HG03135 (cell line): ENCODE data around the gene LCE3E.

Experiments
- ATAC-seq: cut with Tn5 transposase; IDR thresholded peaks from one replicate; pipeline ENCODE4 v1.9.1; 2021; ENCODE audit warnings: mild to moderate bottlenecking, moderate library complexity; ENCODE audit not compliant: unreplicated experiment

The LCE3E gene

DNA sequence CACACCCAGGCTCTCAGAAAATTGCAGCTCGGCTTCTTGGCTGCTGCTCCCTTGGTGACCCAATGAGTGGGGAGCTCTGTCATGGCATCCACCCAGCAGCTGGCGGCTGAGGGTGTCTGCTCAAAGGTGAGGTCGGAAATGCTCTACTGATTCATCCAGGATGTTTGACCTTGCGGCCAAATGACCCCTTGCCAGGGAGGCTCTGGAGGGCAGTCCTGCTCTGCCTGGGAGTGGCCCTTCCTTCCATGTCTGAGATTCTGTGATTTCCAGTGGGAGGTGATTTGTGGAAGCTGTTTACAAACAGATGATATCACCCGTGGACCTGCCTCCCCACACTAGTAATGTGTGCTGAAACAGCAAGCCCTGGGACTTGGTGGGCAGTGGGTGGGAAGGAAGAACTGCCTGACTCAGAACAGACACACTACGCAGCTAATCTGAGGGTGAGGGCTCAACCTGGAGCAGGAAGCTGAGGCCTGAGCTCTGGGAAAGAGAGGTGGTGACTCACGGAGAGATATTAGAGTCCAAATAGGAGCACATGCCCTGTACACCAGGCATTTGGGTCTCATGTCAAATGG lies 49.3 kb downstream of the LCE3E start:
- no peak for ATAC-seq

DNA sequence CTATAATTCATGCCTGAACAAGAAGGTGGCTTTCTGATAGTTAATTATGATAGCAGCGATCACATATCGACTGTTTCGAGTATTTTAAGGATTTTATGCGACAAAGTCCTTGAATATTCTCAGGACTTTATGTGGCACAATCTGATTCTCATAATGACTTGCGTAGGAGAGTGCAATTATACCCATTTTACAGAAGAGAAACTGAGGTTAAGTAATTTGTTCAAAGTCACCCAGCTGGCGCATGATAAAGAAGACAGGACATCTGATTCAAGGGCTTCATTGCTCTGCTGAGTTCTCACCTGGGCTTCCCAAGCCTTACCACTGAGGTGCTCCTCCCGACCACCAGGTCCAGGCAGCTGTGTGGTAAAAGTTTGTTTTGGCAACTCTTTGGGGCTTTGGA lies 50.5 kb downstream of the LCE3E start:
- no peak for ATAC-seq
